Thymus (tissue), 11 donors: Measurements from ENCODE around the gene GRK6. TPM values are rescaled to one million over a fixed set of nuclear protein-coding genes. Genes with fewer than 3 reads are reported as not detected.
"Not testable (repeated sequence)": the region's sequence is repeated elsewhere in the genome, so short reads cannot be mapped to it uniquely, and the experiment has no call there.

Experiments used
- DNase-seq, 9 donors: peaks; one replicate each; pipeline ENCODE4 v3.0.0-alpha.2; 2013; ENCODE audit warnings: low spot score in 9 of 9, low read depth in 6 of 9, missing footprints in 1 of 9
- H3K27ac ChIP-seq, 2 donors: one replicate each; pipeline ENCODE4 v1.5.1; 2013; ENCODE audit warnings: control low read depth in 1 of 2, low read depth in 1 of 2, low read length in 1 of 2, mild to moderate bottlenecking in 1 of 2, moderate library complexity in 1 of 2
- H3K27me3 ChIP-seq, 2 donors: one replicate each; pipeline ENCODE4 v1.5.1; 2013; ENCODE audit warnings: low read length in 1 of 2; ENCODE audit not compliant: control insufficient read depth in 2 of 2, insufficient read depth in 1 of 2
- H3K36me3 ChIP-seq, 2 donors: one replicate each; pipeline ENCODE4 v1.5.1; 2013; ENCODE audit warnings: low read length in 1 of 2, mild to moderate bottlenecking in 1 of 2, moderate library complexity in 1 of 2; ENCODE audit not compliant: control insufficient read depth in 2 of 2, insufficient read depth in 2 of 2
- H3K4me1 ChIP-seq, 2 donors: one replicate each; pipeline ENCODE4 v1.5.1; 2013; ENCODE audit warnings: low read length in 2 of 2; ENCODE audit not compliant: control insufficient read depth in 2 of 2, insufficient read depth in 2 of 2
- H3K4me3 ChIP-seq, 2 donors: one replicate each; pipeline ENCODE4 v1.5.1; 2013; ENCODE audit warnings: low read length in 2 of 2, control low read depth in 1 of 2, mild to moderate bottlenecking in 1 of 2
- H3K9me3 ChIP-seq, 2 donors: one replicate each; pipeline ENCODE4 v1.5.1; 2013; ENCODE audit warnings: low read length in 1 of 2, mild to moderate bottlenecking in 1 of 2; ENCODE audit not compliant: control insufficient read depth in 2 of 2, insufficient read depth in 1 of 2
- WGBS: extraction: QIAGEN DNeasy Blood & Tissue Kit; methylation state at CpG from one replicate; pipeline ENCODE4 v1.1.7; 2013; 5-methylcytosine and 5-hydroxymethylcytosine counted together
- polyA plus RNA-seq: library from polyadenylated mRNA; stranded (reverse); fragments of 200-250 nt; gene quantifications from one replicate; pipeline ENCODE4 v1.2.3, GENCODE V29; 2013
- total RNA-seq: library from RNA; stranded (reverse); fragments of 120-200 nt; gene quantifications from one replicate; pipeline ENCODE4 v1.2.4, GENCODE V29; 2013
- donor health status: healthy.

Gene GRK6
- total and polyA plus RNA-seq, 2 donors, result 36.3 to 57.4 TPM

- H3K27me3 ChIP-seq, H3K36me3 ChIP-seq, H3K4me3 ChIP-seq, H3K4me1 ChIP-seq, H3K9me3 ChIP-seq, DNase-seq, H3K27ac ChIP-seq: not testable (repeated sequence)
- 98% methylated on average over 3 of the region's 3 CpGs for WGBS
Measured at GRCh38 chr5:177485753-177486152, 59.3 kb downstream of the GRK6 start.

GRCh38 chr5:177486256-177486655 lies 59.8 kb downstream of the GRK6 start:
- 98% methylated on average over 3 of the region's 3 CpGs for WGBS
- H3K36me3 ChIP-seq, result no peaks in the 10 kb centered on the region

GRCh38 chr5:177487144-177487543 lies 60.7 kb downstream of the GRK6 start:
- Histone ChIP-seq H3K36me3 (no peaks in the 10 kb centered on the region), H3K4me3 (no peak overlapping the region), H3K9me3 (no peaks in the 10 kb centered on the region), H3K27me3 (no peaks in the 10 kb centered on the region), H3K4me1 (peaks cover 0 to 7% of the 10 kb centered on the region in 2 donors), H3K27ac (no peak overlapping the region)
- WGBS, result 98% methylated on average over 8 of the region's 8 CpGs
- no peak for DNase-seq

More at GRCh38 chr5:177486256-177486655, 59.8 kb downstream of the GRK6 start:
- no peak overlapping the region for H3K27ac ChIP-seq
- peaks cover 0 to 7% of the 10 kb centered on the region in 2 donors for H3K4me1 ChIP-seq
- no peak for DNase-seq
- no peaks in the 10 kb centered on the region for H3K27me3 ChIP-seq
- no peaks in the 10 kb centered on the region for H3K9me3 ChIP-seq
- H3K4me3 ChIP-seq, result no peak overlapping the region

GRCh38 chr5:177487975-177488374 lies 61.5 kb downstream of the GRK6 start:
- Histone ChIP-seq H3K4me1 (peaks cover 0 to 7% of the 10 kb centered on the region in 2 donors), H3K9me3 (no peaks in the 10 kb centered on the region), H3K27ac (no peak overlapping the region), H3K36me3 (no peaks in the 10 kb centered on the region), H3K27me3 (no peaks in the 10 kb centered on the region), H3K4me3 (no peak overlapping the region)
- 90% methylated on average over 15 of the region's 15 CpGs for WGBS
- no peak for DNase-seq

- WGBS, result 91% methylated on average over 26 of the region's 26 CpGs
- DNase-seq, result no peak
- Histone ChIP-seq H3K4me3 (no peak overlapping the region), H3K36me3 (no peaks in the 10 kb centered on the region), H3K9me3 (no peaks in the 10 kb centered on the region), H3K27me3 (no peaks in the 10 kb centered on the region), H3K4me1 (peaks cover 0 to 3% of the 10 kb centered on the region in 2 donors), H3K27ac (no peak overlapping the region)
Measured at GRCh38 chr5:177489119-177489716, 62.7 kb downstream of the GRK6 start.

- no peaks in the 10 kb centered on the region for H3K9me3 ChIP-seq
- H3K27me3 ChIP-seq, result peaks cover 0 to under 1% of the 10 kb centered on the region in 2 donors
- no peaks in the 10 kb centered on the region for H3K36me3 ChIP-seq
- no peak overlapping the region for H3K4me3 ChIP-seq
- H3K27ac ChIP-seq, result no peak overlapping the region
- DNase-seq, result no peak
- peaks cover 0 to 12% of the 10 kb centered on the region in 2 donors for H3K4me1 ChIP-seq
- 98% methylated on average over 15 of the region's 15 CpGs for whole genome bisulfite sequencing
Measured at GRCh38 chr5:177490311-177490991, 64.0 kb downstream of the GRK6 start.

- no peak for DNase-seq
- Histone ChIP-seq H3K36me3 (no peaks in the 10 kb centered on the region), H3K9me3 (no peaks in the 10 kb centered on the region), H3K4me3 (no peak overlapping the region), H3K27me3 (peaks cover 0 to 3% of the 10 kb centered on the region in 2 donors), H3K27ac (no peak overlapping the region), H3K4me1 (peaks cover 0 to 18% of the 10 kb centered on the region in 2 donors)
- WGBS, result 98% methylated on average over 16 of the region's 16 CpGs
Measured at GRCh38 chr5:177490992-177491391, 64.5 kb downstream of the GRK6 start.

GRCh38 chr5:177491429-177491945 lies 65.0 kb downstream of the GRK6 start:
- no peaks in the 10 kb centered on the region for H3K9me3 ChIP-seq
- peaks cover 0 to 8% of the 10 kb centered on the region in 2 donors for H3K27me3 ChIP-seq
- peak in 1 of 9 donors; percentile 60 for DNase-seq
- H3K27ac ChIP-seq, result no peak overlapping the region
- no peaks in the 10 kb centered on the region for H3K36me3 ChIP-seq
- peaks cover 0 to 23% of the 10 kb centered on the region in 2 donors for H3K4me1 ChIP-seq
- no peak overlapping the region for H3K4me3 ChIP-seq
- WGBS, result 87% methylated on average over 43 of the region's 43 CpGs

GRCh38 chr5:177491983-177492746 lies 65.7 kb downstream of the GRK6 start:
- Histone ChIP-seq H3K9me3 (no peaks in the 10 kb centered on the region), H3K27ac (peak overlapping the region in 1 of 2 donors; percentile 21), H3K4me3 (no peak overlapping the region), H3K36me3 (no peaks in the 10 kb centered on the region), H3K27me3 (peaks cover 0 to 14% of the 10 kb centered on the region in 2 donors), H3K4me1 (peaks cover 0 to 28% of the 10 kb centered on the region in 2 donors)
- DNase-seq, result no peak
- 97% methylated on average over 54 of the region's 54 CpGs for WGBS
